Measurements from ENCODE around the gene NME7.
"Not testable (repeated sequence)": the region's sequence is repeated elsewhere in the genome, so short reads cannot be mapped to it uniquely, and the experiment has no call there.

Gene NME7

GRCh38 chr1:169149555-169150286 lies 217.9 kb downstream of the NME7 start:
- DNase-seq = no peak

GRCh38 chr1:169148472-169149252 lies 218.9 kb downstream of the NME7 start:
- DNase-seq = no peak

GRCh38 chr1:169146576-169147214 lies 220.9 kb downstream of the NME7 start:
- no peak for DNase-seq

- no peak for DNase-seq
Measured at GRCh38 chr1:169144941-169145626, 222.5 kb downstream of the NME7 start.

- DNase-seq = no peak
Measured at GRCh38 chr1:169143984-169144383, 223.6 kb downstream of the NME7 start.

GRCh38 chr1:169143346-169143745 lies 224.3 kb downstream of the NME7 start:
- DNase-seq = no peak

GRCh38 chr1:169142129-169142528 lies 225.5 kb downstream of the NME7 start:
- DNase-seq = no peak

- no peak for DNase-seq
Measured at GRCh38 chr1:169141356-169141755, 226.2 kb downstream of the NME7 start.

GRCh38 chr1:169138866-169139670 lies 228.5 kb downstream of the NME7 start:
- DNase-seq = no peak

GRCh38 chr1:169137357-169137756 lies 230.2 kb downstream of the NME7 start:
- no peak for DNase-seq

GRCh38 chr1:169133801-169134502 lies 233.6 kb downstream of the NME7 start:
- no peak for DNase-seq

GRCh38 chr1:169133228-169133576 lies 234.4 kb downstream of the NME7 start:
- no peak for DNase-seq

- no peak for DNase-seq
Measured at GRCh38 chr1:169132512-169133227, 234.9 kb downstream of the NME7 start.

GRCh38 chr1:169130683-169131082 lies 236.9 kb downstream of the NME7 start:
- DNase-seq = no peak

- no peak for DNase-seq
Measured at GRCh38 chr1:169129109-169129784, 238.3 kb downstream of the NME7 start.

GRCh38 chr1:169128562-169128961 lies 239.0 kb downstream of the NME7 start:
- DNase-seq = no peak

GRCh38 chr1:169127305-169127704 lies 240.3 kb downstream of the NME7 start:
- DNase-seq = no peak

GRCh38 chr1:169126335-169126734 lies 241.3 kb downstream of the NME7 start:
- DNase-seq = no peak

GRCh38 chr1:169125597-169125996 lies 242.0 kb downstream of the NME7 start:
- not testable (repeated sequence) for DNase-seq

- no peak for DNase-seq
Measured at GRCh38 chr1:169124459-169124858, 243.1 kb downstream of the NME7 start.

All from cortex of kidney (tissue), 1 donor.